HEK293T (cell line): ENCODE measurements around the gene PROS1.
"Not testable (repeated sequence)": the region's sequence is repeated elsewhere in the genome, so short reads cannot be mapped to it uniquely, and the experiment has no call there.

Experiments used
- ARNT ChIP-seq: fragments of 450-650 bp; IDR thresholded peaks from 2 replicates; pipeline ENCODE4 v1.6.1; 2017; ENCODE audit warnings: mild to moderate bottlenecking
- ELF4 ChIP-seq: fragments of 450-650 bp; IDR thresholded peaks from 2 replicates; pipeline ENCODE4 v1.6.1; 2017; ENCODE audit warnings: antibody characterized with exemption
- FOXA1 ChIP-seq: fragments of 450-650 bp; IDR thresholded peaks from 2 replicates; pipeline ENCODE4 v1.6.1; 2016; ENCODE audit warnings: mild to moderate bottlenecking
- FOXM1 ChIP-seq: fragments of 450-650 bp; IDR thresholded peaks from 2 replicates; pipeline ENCODE4 v1.6.1; 2017; ENCODE audit warnings: mild to moderate bottlenecking, borderline replicate concordance
- LEF1 ChIP-seq: fragments of 450-650 bp; IDR thresholded peaks from 2 replicates; pipeline ENCODE4 v1.6.1; 2017; ENCODE audit warnings: mild to moderate bottlenecking, borderline replicate concordance
- PKNOX1 ChIP-seq: fragments of 450-650 bp; IDR thresholded peaks from 2 replicates; pipeline ENCODE4 v1.6.1; 2016

- TF ChIP-seq ELF4, LEF1, PKNOX1, FOXM1, ARNT, FOXA1: not testable (repeated sequence)
These were observed 8.6 kb downstream of the PROS1 start for GRCh38 chr3:93965106-93965505.
